GM23248 (cell line): ENCODE results near the gene CTIF. TPM values are rescaled to one million over a fixed set of nuclear protein-coding genes. Genes with fewer than 3 reads are reported as not detected.

Experiments
- DNase-seq: peaks from one replicate; pipeline ENCODE4 v3.0.0-alpha.2; 2015
- H2AFZ ChIP-seq: fragments of 200-600 bp; sonication (generic); 2 replicates; pipeline ENCODE4 v1.6.1; 2016; ENCODE audit warnings: antibody characterized with exemption
- H3F3A ChIP-seq: fragments of 200-600 bp; sonication (generic); 2 replicates; pipeline ENCODE4 v1.6.1; 2016; ENCODE audit warnings: mild to moderate bottlenecking, antibody characterized with exemption, mixed run types; ENCODE audit not compliant: insufficient read depth
- H3K27ac ChIP-seq: fragments of 200-600 bp; sonication (generic); 2 replicates; pipeline ENCODE4 v1.5.1; 2016; ENCODE audit warnings: mild to moderate bottlenecking
- H3K27me3 ChIP-seq: fragments of 200-600 bp; sonication (generic); replicated peaks from 2 replicates; pipeline ENCODE4 v1.6.1; 2016; ENCODE audit warnings: mild to moderate bottlenecking; ENCODE audit not compliant: insufficient read depth
- H3K36me3 ChIP-seq: fragments of 200-600 bp; sonication (generic); 2 replicates; pipeline ENCODE4 v1.6.1; 2016; ENCODE audit warnings: low read depth, mild to moderate bottlenecking
- H3K4me1 ChIP-seq: fragments of 200-600 bp; sonication (generic); 2 replicates; pipeline ENCODE4 v1.6.1; 2016; ENCODE audit warnings: mild to moderate bottlenecking; ENCODE audit not compliant: insufficient read depth
- H3K4me2 ChIP-seq: fragments of 200-600 bp; sonication (generic); one replicate; pipeline ENCODE4 v1.6.1; 2016; ENCODE audit warnings: mild to moderate bottlenecking; ENCODE audit not compliant: unreplicated experiment
- H3K4me3 ChIP-seq: fragments of 200-600 bp; sonication (generic); 2 replicates; pipeline ENCODE4 v1.5.1; 2016; ENCODE audit warnings: mild to moderate bottlenecking
- H3K79me2 ChIP-seq: fragments of 200-600 bp; sonication (generic); 2 replicates; pipeline ENCODE4 v1.6.1; 2016; ENCODE audit warnings: mild to moderate bottlenecking; ENCODE audit not compliant: insufficient read depth
- H3K9ac ChIP-seq: fragments of 200-600 bp; sonication (generic); 2 replicates; pipeline ENCODE4 v1.6.1; 2016; ENCODE audit warnings: mild to moderate bottlenecking
- H3K9me2 ChIP-seq: fragments of 200-600 bp; sonication (generic); 2 replicates; pipeline ENCODE4 v1.6.1; 2016; ENCODE audit warnings: mixed run types, mild to moderate bottlenecking, moderate library complexity; ENCODE audit not compliant: insufficient read depth
- H3K9me3 ChIP-seq: fragments of 200-600 bp; sonication (generic); one replicate; pipeline ENCODE4 v1.6.1; 2017; ENCODE audit warnings: low read depth
- H4K20me1 ChIP-seq: fragments of 200-600 bp; sonication (generic); 2 replicates; pipeline ENCODE4 v1.6.0; 2016; ENCODE audit not compliant: insufficient read depth
- EZH2 ChIP-seq: fragments of 200-600 bp; sonication (generic); IDR thresholded peaks from 2 replicates; pipeline ENCODE4 v1.6.1; 2018; ENCODE audit warnings: antibody characterized with exemption, mild to moderate bottlenecking; ENCODE audit not compliant: insufficient read depth, poor library complexity, severe bottlenecking
- EZH2phosphoT487 ChIP-seq: fragments of 200-600 bp; sonication (generic); IDR thresholded peaks from 2 replicates; pipeline ENCODE4 v1.6.1; 2018; ENCODE audit warnings: antibody characterized with exemption, moderate library complexity, mild to moderate bottlenecking, low read depth; ENCODE audit not compliant: insufficient read depth
- WGBS, 2 experiments: methylation state at CpG; one replicate each; pipeline ENCODE4 v1.1.6; 2015 to 2017; ENCODE audit warnings: low lambda C conversion rate in 2 of 2, low coverage in 1 of 2; ENCODE audit errors: missing lambda C conversion rate in 2 of 2; 5-methylcytosine and 5-hydroxymethylcytosine counted together
- in situ Hi-C: fragments of 300-500 bp; cut with MboI; formaldehyde crosslinking; loops from 2 replicates; pipeline ENCODE4 v1.15.0; 2020
- polyA plus RNA-seq: library from polyadenylated mRNA; unstranded; fragments of >200 nt; fragmentation: Nextera tagmentation; extraction: Ambion mirVana; gene quantifications from 2 replicates; pipeline ENCODE4 v1.2.1, GENCODE V29; 2016
- total RNA-seq: library from RNA; depleted of rRNA; stranded (reverse); fragments of >200 nt; shearing (Covaris generic); gene quantifications from 2 replicates; pipeline ENCODE4 v1.2.3, GENCODE V29; 2014

CTIF gene
- total and polyA plus RNA-seq, 2 experiments from 2014 or later = 21.5 to 46.8 TPM

DNA sequence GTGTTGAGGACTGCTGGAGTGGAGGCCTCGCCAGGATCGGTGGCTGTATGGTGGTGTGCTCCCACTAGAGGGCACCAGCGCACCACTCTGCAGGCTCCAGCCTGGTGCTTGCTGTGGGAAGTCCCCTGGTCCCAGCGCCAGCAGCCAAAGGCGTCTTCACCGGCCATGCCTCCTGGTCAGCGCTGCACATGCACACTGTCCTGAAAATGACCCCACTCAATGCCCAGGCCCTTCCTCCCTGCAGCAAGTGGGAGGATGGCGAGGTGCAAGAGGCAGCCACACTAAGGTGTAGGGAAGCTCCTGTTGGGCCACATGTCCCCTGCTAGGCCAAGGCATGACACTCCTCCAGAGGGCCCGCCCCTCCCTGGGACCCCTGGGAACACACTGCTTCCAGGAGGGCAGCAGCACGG is 136.5 kb downstream of the CTIF start:
- H3F3A ChIP-seq = peaks cover 15% of the 10 kb centered on the region
- H2AFZ ChIP-seq = no peak overlapping the region
- in situ Hi-C loops = loop anchor here (10.0 to 25.0 kb wide), 3 partner anchors 387 to 762 kb away; no protein-coding TSS in a partner anchor
- peaks cover 31% of the 10 kb centered on the region for H3K36me3 ChIP-seq
- DNase-seq = peak; percentile 92
- H3K4me1 ChIP-seq = peaks cover 30% of the 10 kb centered on the region
- H4K20me1 ChIP-seq = no peaks in the 10 kb centered on the region; the same call in 1 of the 2 replicates
- 9 to 10% methylated on average over 10 of the region's 10 CpGs for WGBS, 2 experiments
- H3K9me2 ChIP-seq = no peaks in the 10 kb centered on the region
- no peak overlapping the region for H3K4me3 ChIP-seq
- H3K27me3 ChIP-seq = no peaks in the 10 kb centered on the region
- no peak overlapping the region for H3K4me2 ChIP-seq
- no peaks in the 10 kb centered on the region for H3K9me3 ChIP-seq
- peak overlapping the region; percentile 58 for H3K27ac ChIP-seq
- H3K9ac ChIP-seq = peak overlapping the region; percentile 32; the same call in 1 of the 2 replicates
- TF ChIP-seq EZH2phosphoT487 (no peak), EZH2 (no peak)
- H3K79me2 ChIP-seq = peaks cover 37% of the 10 kb centered on the region

DNA sequence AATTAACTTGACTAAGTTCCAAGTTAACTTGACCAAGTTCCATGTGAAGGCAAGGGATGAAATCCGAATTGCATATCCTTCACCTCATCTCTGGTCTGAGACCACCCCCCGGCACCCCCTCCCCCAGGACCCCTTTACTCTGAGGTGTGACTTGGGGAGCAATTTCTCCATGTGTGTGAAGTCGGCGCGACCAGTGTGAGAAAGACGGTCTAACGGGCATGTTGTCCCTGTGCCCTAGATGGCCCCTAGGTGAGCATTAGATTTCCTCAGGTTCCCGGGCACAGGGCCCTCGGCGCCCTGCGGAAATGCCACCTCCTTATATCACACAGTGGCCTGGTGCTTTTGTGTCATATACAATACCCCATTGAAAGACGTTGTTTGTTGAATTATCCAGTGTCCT is 137.1 kb downstream of the CTIF start:
- Histone ChIP-seq H3K9me3 (no peaks in the 10 kb centered on the region), H2AFZ (no peak overlapping the region), H3K4me2 (no peak overlapping the region), H3K4me3 (no peak overlapping the region), H3K36me3 (peaks cover 25% of the 10 kb centered on the region), H3K4me1 (peaks cover 30% of the 10 kb centered on the region), H3K27ac (peak overlapping the region; percentile 42), H3K79me2 (peaks cover 34% of the 10 kb centered on the region), H4K20me1 (no peaks in the 10 kb centered on the region; the same call in 1 of the 2 replicates), H3K27me3 (no peaks in the 10 kb centered on the region), H3K9ac (peak overlapping the region; percentile 32; the same call in 1 of the 2 replicates), H3F3A (peaks cover 15% of the 10 kb centered on the region), H3K9me2 (no peaks in the 10 kb centered on the region)
- TF ChIP-seq EZH2 (no peak), EZH2phosphoT487 (no peak)
- WGBS, 2 experiments = 88 to 89% methylated on average over 12 of the region's 12 CpGs
- no peak for DNase-seq
- in situ Hi-C loops = loop anchor here (10.0 to 25.0 kb wide), 3 partner anchors 386 to 761 kb away; no protein-coding TSS in a partner anchor

DNA sequence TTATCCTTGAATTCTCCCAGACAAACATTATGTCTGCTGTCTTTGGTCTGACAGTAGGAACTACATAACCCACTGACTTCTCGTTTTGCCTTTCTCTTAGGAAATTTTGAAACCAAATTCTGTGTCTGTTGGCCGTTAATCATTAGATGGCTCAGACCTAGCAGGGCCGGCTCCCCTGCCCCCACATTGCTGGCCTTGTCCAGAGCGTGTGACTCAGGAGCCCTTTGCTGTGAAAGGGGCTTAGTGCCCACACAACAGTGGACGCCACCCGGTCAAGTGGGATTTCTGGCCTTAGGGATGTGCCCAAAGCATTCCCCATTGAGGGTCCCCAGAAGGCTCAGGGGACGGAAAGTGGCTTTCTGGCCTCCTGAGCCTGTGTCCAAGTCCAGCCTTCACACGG is 137.5 kb downstream of the CTIF start:
- Histone ChIP-seq H3K36me3 (peaks cover 21% of the 10 kb centered on the region), H3K9me3 (no peaks in the 10 kb centered on the region), H2AFZ (no peak overlapping the region), H3K27me3 (no peaks in the 10 kb centered on the region), H3K4me3 (no peak overlapping the region), H4K20me1 (no peaks in the 10 kb centered on the region; the same call in 1 of the 2 replicates), H3K9me2 (no peaks in the 10 kb centered on the region), H3F3A (peaks cover 15% of the 10 kb centered on the region), H3K4me1 (peaks cover 30% of the 10 kb centered on the region), H3K4me2 (no peak overlapping the region), H3K79me2 (peaks cover 30% of the 10 kb centered on the region), H3K27ac (peak overlapping the region; percentile 42; the same call in 1 of the 2 replicates), H3K9ac (peak overlapping the region; percentile 32; the same call in 1 of the 2 replicates)
- 53 to 58% methylated on average over 8 of the region's 8 CpGs for WGBS, 2 experiments
- no peak for TF ChIP-seq EZH2
- TF ChIP-seq EZH2phosphoT487 = no peak
- in situ Hi-C loops = loop anchor here (10.0 to 25.0 kb wide), 3 partner anchors 386 to 761 kb away; no protein-coding TSS in a partner anchor
- DNase-seq = peak; percentile 47

DNA sequence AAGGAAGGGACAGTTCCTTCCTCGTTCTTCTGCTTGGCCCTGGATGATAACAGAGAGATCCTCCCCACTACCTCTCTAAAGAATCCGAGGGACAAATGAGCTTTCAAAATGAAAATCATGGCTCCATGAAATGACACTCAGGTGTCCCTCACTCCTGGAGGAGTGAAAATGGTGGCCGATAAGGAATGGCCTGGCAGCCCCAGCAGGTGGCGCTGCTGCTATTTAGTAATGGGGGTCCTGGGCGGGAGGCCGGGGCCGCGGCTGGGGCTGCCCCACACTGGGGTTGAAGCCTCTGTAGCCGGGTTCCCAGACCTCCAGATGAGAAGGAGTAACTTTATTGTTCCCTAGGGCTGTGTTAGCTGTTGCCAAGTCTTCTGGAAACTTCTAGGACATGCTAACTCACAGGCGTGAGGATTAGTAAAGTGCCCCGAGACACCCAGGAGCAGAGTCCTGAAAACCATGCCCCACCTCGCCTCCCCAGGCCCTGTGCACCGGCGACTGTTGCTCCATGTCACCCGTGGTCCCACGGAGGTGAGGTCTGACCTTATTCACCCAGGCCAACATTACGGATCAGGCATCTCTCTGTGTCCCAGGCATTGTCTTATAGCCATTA is 138.0 kb downstream of the CTIF start:
- TF ChIP-seq EZH2 (no peak), EZH2phosphoT487 (no peak)
- no peak overlapping the region for H3K4me3 ChIP-seq
- H2AFZ ChIP-seq = no peak overlapping the region
- no peaks in the 10 kb centered on the region; the same call in 1 of the 2 replicates for H4K20me1 ChIP-seq
- peak overlapping the region; percentile 32; the same call in 1 of the 2 replicates for H3K9ac ChIP-seq
- H3F3A ChIP-seq = peaks cover 15% of the 10 kb centered on the region
- peaks cover 28% of the 10 kb centered on the region for H3K79me2 ChIP-seq
- H3K9me2 ChIP-seq = no peaks in the 10 kb centered on the region
- peaks cover 30% of the 10 kb centered on the region for H3K4me1 ChIP-seq
- in situ Hi-C loops = loop anchor here (10.0 to 25.0 kb wide), 3 partner anchors 385 to 760 kb away; no protein-coding TSS in a partner anchor
- 43 to 46% methylated on average over 17 of the region's 17 CpGs for WGBS, 2 experiments
- H3K9me3 ChIP-seq = no peaks in the 10 kb centered on the region
- H3K27me3 ChIP-seq = no peaks in the 10 kb centered on the region
- H3K36me3 ChIP-seq = peaks cover 17% of the 10 kb centered on the region; the same call in 1 of the 2 replicates
- H3K27ac ChIP-seq = 0 out of 2 replicates have a peak overlapping the region, but pooled peaks have one; percentile 42
- H3K4me2 ChIP-seq = no peak overlapping the region
- peak; percentile 67 for DNase-seq
